Keratinocyte (primary cell): ENCODE results near the gene AEBP1.

Source experiments
- CTCF ChIP-seq, 3 experiments: IDR thresholded peaks in 1 of 3; conservative IDR thresholded peaks in 1 of 3; optimal IDR thresholded peaks in 1 of 3; 2 replicates in 2 of 3; 3 replicates in 1 of 3; pipeline versions ENCODE3 to v1.5.1; 2011; ENCODE audit warnings: low read length in 3 of 3, mild to moderate bottlenecking in 3 of 3, moderate library complexity in 2 of 3, control low read depth in 1 of 3, inconsistent platforms in 1 of 3; ENCODE audit not compliant: insufficient read depth in 2 of 3; ENCODE audit errors: extremely low read depth in 1 of 3
- EZH2 ChIP-seq: IDR thresholded peaks from one replicate; pipeline ENCODE4 v1.6.1; 2012; ENCODE audit warnings: inconsistent platforms, mild to moderate bottlenecking, low read length, moderate library complexity

- no peak for TF ChIP-seq CTCF (optimal IDR thresholded peaks at IDR 0.05 in 1 of 3, IDR thresholded peaks at IDR 0.05 in 1 of 3, conservative IDR thresholded peaks at IDR 0.05 in 1 of 3; ENCODE audit: extremely low read depth in 1 of 3, insufficient read depth in 2 of 3, low read length in 3 of 3)
- no peak for TF ChIP-seq EZH2
Observed at GRCh38 chr7:44120395-44120794, 16.2 kb downstream of the AEBP1 start.
